HG02678 (cell line): Measurements from ENCODE around the gene OXTR.
"Not testable (repeated sequence)": the region's sequence is repeated elsewhere in the genome, so short reads cannot be mapped to it uniquely, and the experiment has no call there.

Experiments used
- ATAC-seq: cut with Tn5 transposase; IDR thresholded peaks from one replicate; pipeline ENCODE4 v1.9.1; 2021; ENCODE audit warnings: mild to moderate bottlenecking, moderate library complexity; ENCODE audit not compliant: unreplicated experiment

OXTR gene

GRCh38 chr3:8743021-8743601 is 26.3 kb downstream of the OXTR start:
- no peak for ATAC-seq

- ATAC-seq = no peak
Observed at GRCh38 chr3:8741581-8742261, 27.7 kb downstream of the OXTR start.

- no peak for ATAC-seq
Observed at GRCh38 chr3:8739757-8740504, 29.5 kb downstream of the OXTR start.

GRCh38 chr3:8738639-8739038 is 30.8 kb downstream of the OXTR start:
- no peak for ATAC-seq

- no peak for ATAC-seq
Observed at GRCh38 chr3:8737823-8738222, 31.6 kb downstream of the OXTR start.

- ATAC-seq = no peak
Observed at GRCh38 chr3:8737301-8737700, 32.1 kb downstream of the OXTR start.

GRCh38 chr3:8736436-8736835 is 33.0 kb downstream of the OXTR start:
- no peak for ATAC-seq

GRCh38 chr3:8734908-8735307 is 34.5 kb downstream of the OXTR start:
- no peak for ATAC-seq

- no peak for ATAC-seq
Observed at GRCh38 chr3:8734137-8734878, 35.1 kb downstream of the OXTR start.

GRCh38 chr3:8733332-8734094 is 35.9 kb downstream of the OXTR start, which contains the start of gene CAV3:
Gene CAV3, plus strand, starts transcription at chr3:8733802. Its CDS starts 75 bp downstream, at chr3:8733877.
- no peak for ATAC-seq

GRCh38 chr3:8732413-8732812 is 37.0 kb downstream of the OXTR start:
- ATAC-seq = no peak

GRCh38 chr3:8730656-8731055 is 38.8 kb downstream of the OXTR start:
- no peak for ATAC-seq

GRCh38 chr3:8729479-8729878 is 39.9 kb downstream of the OXTR start:
- no peak for ATAC-seq

GRCh38 chr3:8727605-8728512 is 41.6 kb downstream of the OXTR start:
- ATAC-seq = no peak

- ATAC-seq = no peak
Observed at GRCh38 chr3:8724108-8724752, 45.2 kb downstream of the OXTR start.

- ATAC-seq = no peak
Observed at GRCh38 chr3:8723612-8724011, 45.8 kb downstream of the OXTR start.

GRCh38 chr3:8722808-8723207 is 46.6 kb downstream of the OXTR start:
- ATAC-seq = no peak

GRCh38 chr3:8715757-8716156 is 53.7 kb downstream of the OXTR start:
- ATAC-seq = not testable (repeated sequence)
